HepG2 (cell line): Measurements from ENCODE around the gene ZNF48. TPM values are rescaled to one million over a fixed set of nuclear protein-coding genes. Genes with fewer than 3 reads are reported as not detected.

Source experiments
- CBX2 ChIP-seq, 2 experiments: fragments of 200-600 bp in 1 of 2; sonication (generic); formaldehyde crosslinking in 1 of 2; IDR thresholded peaks; 2 replicates each; pipeline versions ENCODE4 v1.7.0 to v1.8.1; 2018 to 2022; ENCODE audit warnings: low read depth in 2 of 2, low read length in 1 of 2, mild to moderate bottlenecking in 1 of 2, missing genetic modification reagents in 1 of 2
- EED ChIP-seq: sonication (generic); formaldehyde crosslinking; IDR thresholded peaks from 2 replicates; pipeline ENCODE4 v1.5.0; 2020; ENCODE audit warnings: mild to moderate bottlenecking, missing genetic modification reagents
- HDAC6 ChIP-seq: fragments of 200-600 bp; sonication (generic); IDR thresholded peaks from 2 replicates; pipeline ENCODE4 v1.7.0; 2017; ENCODE audit warnings: mild to moderate bottlenecking, antibody characterized with exemption, low read length, low read depth
- HMG20B ChIP-seq: conservative IDR thresholded peaks from 2 replicates; pipeline ENCODE4 v1.6.1; 2016; ENCODE audit warnings: missing genetic modification reagents, missing compliant biosample characterization
- HNRNPL ChIP-seq: fragments of 200-400 bp; formaldehyde crosslinking; IDR thresholded peaks from 2 replicates; pipeline ENCODE4 v1.6.1; 2017; ENCODE audit warnings: mild to moderate bottlenecking, low read depth, low read length
- HNRNPLL ChIP-seq: fragments of 200-400 bp; formaldehyde crosslinking; IDR thresholded peaks from 2 replicates; pipeline ENCODE4 v1.6.1; 2017; ENCODE audit warnings: mild to moderate bottlenecking, low read depth, low read length; ENCODE audit not compliant: poor library complexity, severe bottlenecking
- KDM5B ChIP-seq: sonication (generic); formaldehyde crosslinking; IDR thresholded peaks from 2 replicates; pipeline ENCODE4 v1.4.0; 2020; ENCODE audit warnings: missing genetic modification reagents, mild to moderate bottlenecking, borderline replicate concordance
- MED13 ChIP-seq: sonication (generic); formaldehyde crosslinking; IDR thresholded peaks from 2 replicates; pipeline ENCODE4 v1.5.0; 2020; ENCODE audit warnings: missing genetic modification reagents
- NAIF1 ChIP-seq: sonication (generic); formaldehyde crosslinking; IDR thresholded peaks from 2 replicates; pipeline ENCODE4 v1.5.0; 2020; ENCODE audit warnings: mild to moderate bottlenecking, missing genetic modification reagents, borderline replicate concordance
- NR2F2 ChIP-seq: IDR thresholded peaks from 2 replicates; pipeline ENCODE4 v1.6.1; 2012; ENCODE audit warnings: low read depth, inconsistent platforms, borderline replicate concordance
- PAXIP1 ChIP-seq: sonication (generic); formaldehyde crosslinking; conservative IDR thresholded peaks from 2 replicates; pipeline ENCODE4 v1.4.0; 2020; ENCODE audit warnings: mild to moderate bottlenecking, missing genetic modification reagents, moderate library complexity
- PITX1 ChIP-seq: sonication (generic); formaldehyde crosslinking; IDR thresholded peaks from 2 replicates; pipeline ENCODE4 v1.5.1; 2020; ENCODE audit warnings: mild to moderate bottlenecking, missing genetic modification reagents
- POLR2G ChIP-seq: fragments of 200-400 bp; formaldehyde crosslinking; IDR thresholded peaks from 2 replicates; pipeline ENCODE4 v1.6.1; 2018; ENCODE audit warnings: mild to moderate bottlenecking, low read depth, low read length, moderate library complexity
- SALL1 ChIP-seq: sonication (generic); formaldehyde crosslinking; IDR thresholded peaks from 2 replicates; pipeline ENCODE4 v1.8.0; 2022; ENCODE audit warnings: mild to moderate bottlenecking, missing genetic modification reagents
- SMC3 ChIP-seq: IDR thresholded peaks from 2 replicates; pipeline ENCODE4 v1.6.1; 2011; ENCODE audit warnings: low read length, improper control_type of control experiment
- SUZ12 ChIP-seq: fragments of 150-350 bp; IDR thresholded peaks from 2 replicates; pipeline ENCODE4 v1.6.1; 2014; ENCODE audit warnings: low read depth, low read length
- XRCC5 ChIP-seq: fragments of 200-400 bp; formaldehyde crosslinking; optimal IDR thresholded peaks from 2 replicates; pipeline ENCODE3; 2017; ENCODE audit warnings: mild to moderate bottlenecking, low read length
- ZNF430 ChIP-seq: sonication (generic); formaldehyde crosslinking; IDR thresholded peaks from 2 replicates; pipeline ENCODE4 v1.9.0; 2021; ENCODE audit warnings: mild to moderate bottlenecking, missing genetic modification reagents
- ZNF510 ChIP-seq: sonication (generic); formaldehyde crosslinking; IDR thresholded peaks from 2 replicates; pipeline ENCODE4 v1.4.0; 2020; ENCODE audit warnings: low read depth, mild to moderate bottlenecking, missing genetic modification reagents
- ZNF550 ChIP-seq: sonication (generic); formaldehyde crosslinking; IDR thresholded peaks from 2 replicates; pipeline ENCODE4 v1.4.0; 2020; ENCODE audit warnings: mild to moderate bottlenecking, missing genetic modification reagents, borderline replicate concordance
- ZNF644 ChIP-seq: IDR thresholded peaks from 2 replicates; pipeline ENCODE4 v1.6.1; 2016; ENCODE audit warnings: low read depth
- ZNF704 ChIP-seq: sonication (generic); formaldehyde crosslinking; IDR thresholded peaks from 2 replicates; pipeline ENCODE4 v1.8.1; 2023; ENCODE audit warnings: mild to moderate bottlenecking, inconsistent platforms, moderate library complexity, missing genetic modification reagents, borderline replicate concordance
- polyA plus RNA-seq, 8 experiments: library from polyadenylated mRNA; depleted of rRNA in 3 of 8; stranded (reverse) in 7 of 8; unstranded in 1 of 8; fragments of >200 nt; fragmentation: Illumina TruSeq in 4 of 8; extraction: Trizol in 4 of 8; gene quantifications; 2 replicates each; pipeline versions ENCODE4 v1.2.1 to v1.2.3, GENCODE V29; 2011 to 2016; ENCODE audit warnings: low read depth in 4 of 8, missing spikeins in 1 of 8, mixed read lengths in 1 of 8; ENCODE audit not compliant: insufficient read depth in 1 of 8
- total RNA-seq, 5 experiments: library from RNA; depleted of rRNA; stranded (reverse); fragments of >200 nt; fragmentation: Illumina TruSeq; extraction: Trizol; gene quantifications; 2 replicates each; pipeline ENCODE4 v1.2.3, GENCODE V29; 2016; ENCODE audit warnings: low read depth in 1 of 5

ZNF48 gene
- total and polyA plus RNA-seq, 2 of the 13 experiments (the other 11 are each of a cell fraction or from before 2014, with no cell fraction given), result 9.9 to 12.3 TPM

GRCh38 chr16:30355144-30355953 is 39.9 kb upstream of the ZNF48 start, which contains the start of gene CD2BP2 (continued):
- TF ChIP-seq ZNF704 (CRISPR knock-in tag) (peak; percentile 80; the same call in 1 of the 2 replicates), HNRNPLL (peak; percentile 74), SMC3 (0 out of 2 replicates have a peak, but pooled peaks have one; percentile 11), ZNF510 (CRISPR knock-in tag) (peak; percentile 97), CBX2 (IDR thresholded peaks at IDR 0.05; ENCODE audit: low read depth, low read length) (no peak), CBX2 (CRISPR knock-in tag; IDR thresholded peaks at IDR 0.05; ENCODE audit: low read depth) (no peak), HDAC6 (no peak), SUZ12 (no peak), EED (peak; percentile 72), XRCC5 (peak; percentile 89), ZNF430 (CRISPR knock-in tag) (peak; percentile 78), HNRNPL (peak; percentile 77), HMG20B (CRISPR knock-in tag) (no peak; the same call in 1 of the 2 replicates), ZNF550 (CRISPR knock-in tag) (no peak), POLR2G (peak; percentile 74), NAIF1 (CRISPR knock-in tag) (peak; percentile 33), NR2F2 (peak; percentile 24; the same call in 1 of the 2 replicates), PITX1 (CRISPR knock-in tag) (peak; percentile 51; the same call in 1 of the 2 replicates), PAXIP1 (CRISPR knock-in tag) (peak; percentile 83), SALL1 (CRISPR knock-in tag) (peak; percentile 82), MED13 (CRISPR knock-in tag) (0 out of 2 replicates have a peak, but pooled peaks have one; percentile 38), KDM5B (peak; percentile 78), ZNF644 (CRISPR knock-in tag) (no peak)
